PC-3 (cell line): Measurements from ENCODE around the gene TEX53. TPM values are rescaled to one million over a fixed set of nuclear protein-coding genes. Genes with fewer than 3 reads are reported as not detected.
A peak's percentile ranks its signal among the peaks of the same experiment; 100 is the strongest.

Experiments
- ATAC-seq: fragments of 200-7000 bp; cut with Tn5 transposase; 2 replicates; pipeline ENCODE4 v1.9.1; 2020; ENCODE audit warnings: mild to moderate bottlenecking, moderate library complexity
- BruUV-seq: library from RNA; stranded (reverse); fragments of 400-500 nt; replicated peaks from 2 replicates; lab custom pipeline; 2021; lab: Mats Ljungman, UMichigan
- CTCF ChIA-PET: fragments of 300-600 bp; sonication (Branson Sonifier 250); formaldehyde crosslinking; loops from one replicate; lab custom pipeline; 2022; ENCODE audit warnings: antibody characterized with exemption; lab: Charles Lee
- POLR2A ChIA-PET: fragments of 300-600 bp; sonication (Branson Sonifier 250); formaldehyde crosslinking; loops from one replicate; lab custom pipeline; 2022; ENCODE audit warnings: antibody characterized with exemption; ENCODE audit not compliant: unreplicated experiment; lab: Charles Lee
- DNase-seq: peaks from one replicate; pipeline ENCODE4 v3.0.0-alpha.2; 2015
- H2AFZ ChIP-seq: fragments of 300-600 bp; sonication (generic); 2 replicates; pipeline ENCODE4 v1.6.0; 2016; ENCODE audit warnings: antibody characterized with exemption, low read length
- H3F3A ChIP-seq: fragments of 300-600 bp; sonication (generic); one replicate; pipeline ENCODE4 v1.6.0; 2017; ENCODE audit warnings: antibody characterized with exemption, low read length, control low read depth, mild to moderate bottlenecking; ENCODE audit not compliant: unreplicated experiment
- H3K27ac ChIP-seq: fragments of 300-600 bp; sonication (generic); 2 replicates; pipeline ENCODE4 v1.5.1; 2016; ENCODE audit warnings: mild to moderate bottlenecking, low read length
- H3K27me3 ChIP-seq: fragments of 300-600 bp; sonication (generic); 2 replicates; pipeline ENCODE4 v1.6.1; 2016; ENCODE audit warnings: low read length, mixed read lengths
- H3K36me3 ChIP-seq: fragments of 300-600 bp; sonication (generic); 2 replicates; pipeline ENCODE4 v1.6.1; 2016; ENCODE audit warnings: low read depth, mixed run types, low read length, mixed read lengths
- H3K4me1 ChIP-seq: fragments of 300-600 bp; sonication (generic); 2 replicates; pipeline ENCODE4 v1.5.1; 2016; ENCODE audit warnings: low read length; ENCODE audit not compliant: insufficient read depth
- H3K4me2 ChIP-seq: fragments of 300-600 bp; sonication (generic); 2 replicates; pipeline ENCODE4 v1.6.0; 2016; ENCODE audit warnings: low read length
- H3K4me3 ChIP-seq: fragments of 300-600 bp; sonication (generic); 2 replicates; pipeline ENCODE4 v1.5.1; 2016; ENCODE audit warnings: mild to moderate bottlenecking, low read length, mixed read lengths
- H3K79me2 ChIP-seq: fragments of 300-600 bp; sonication (generic); 2 replicates; pipeline ENCODE4 v1.6.1; 2017; ENCODE audit warnings: low read length, mixed read lengths
- H3K9ac ChIP-seq: fragments of 300-600 bp; sonication (generic); 2 replicates; pipeline ENCODE4 v1.6.0; 2016; ENCODE audit warnings: mild to moderate bottlenecking, low read length
- H3K9me2 ChIP-seq: fragments of 300-600 bp; sonication (generic); replicated peaks from 2 replicates; pipeline ENCODE4 v1.6.1; 2016; ENCODE audit warnings: mixed run types, low read length, mixed read lengths
- H3K9me3 ChIP-seq: fragments of 300-600 bp; sonication (generic); 2 replicates; pipeline ENCODE4 v1.6.1; 2016; ENCODE audit warnings: low read length, mixed read lengths
- H4K20me1 ChIP-seq: fragments of 300-600 bp; sonication (generic); 2 replicates; pipeline ENCODE4 v1.6.1; 2016; ENCODE audit warnings: low read length, mixed read lengths
- EZH2 ChIP-seq: fragments of 300-600 bp; sonication (generic); IDR thresholded peaks from one replicate; pipeline ENCODE4 v1.6.1; 2017; ENCODE audit warnings: antibody characterized with exemption, mild to moderate bottlenecking, low read length; ENCODE audit not compliant: unreplicated experiment
- EZH2phosphoT487 ChIP-seq: fragments of 300-600 bp; sonication (generic); IDR thresholded peaks from 2 replicates; pipeline ENCODE4 v1.6.1; 2018; ENCODE audit warnings: mild to moderate bottlenecking, antibody characterized with exemption, low read length, borderline replicate concordance
- intact Hi-C: fragments of 100-400 bp; cut with micrococcal nuclease; formaldehyde crosslinking; loops from 2 replicates; pipeline ENCODE4 v1.9.0; 2023
- total RNA-seq: library from RNA; depleted of rRNA; stranded (reverse); fragments of >200 nt; gene quantifications from 2 replicates; pipeline ENCODE4 v1.2.3, GENCODE V29; 2014
- TF ChIP-seq, protein P1 (sequence below): fragments of 300-600 bp; sonication (generic); conservative IDR thresholded peaks from 2 replicates; pipeline ENCODE4 v1.5.1; 2017; ENCODE audit warnings: antibody characterized with exemption, low read depth, mild to moderate bottlenecking, low read length

The TEX53 gene
- total RNA-seq, 1 experiment from 2014 or later: not detected

DNA sequence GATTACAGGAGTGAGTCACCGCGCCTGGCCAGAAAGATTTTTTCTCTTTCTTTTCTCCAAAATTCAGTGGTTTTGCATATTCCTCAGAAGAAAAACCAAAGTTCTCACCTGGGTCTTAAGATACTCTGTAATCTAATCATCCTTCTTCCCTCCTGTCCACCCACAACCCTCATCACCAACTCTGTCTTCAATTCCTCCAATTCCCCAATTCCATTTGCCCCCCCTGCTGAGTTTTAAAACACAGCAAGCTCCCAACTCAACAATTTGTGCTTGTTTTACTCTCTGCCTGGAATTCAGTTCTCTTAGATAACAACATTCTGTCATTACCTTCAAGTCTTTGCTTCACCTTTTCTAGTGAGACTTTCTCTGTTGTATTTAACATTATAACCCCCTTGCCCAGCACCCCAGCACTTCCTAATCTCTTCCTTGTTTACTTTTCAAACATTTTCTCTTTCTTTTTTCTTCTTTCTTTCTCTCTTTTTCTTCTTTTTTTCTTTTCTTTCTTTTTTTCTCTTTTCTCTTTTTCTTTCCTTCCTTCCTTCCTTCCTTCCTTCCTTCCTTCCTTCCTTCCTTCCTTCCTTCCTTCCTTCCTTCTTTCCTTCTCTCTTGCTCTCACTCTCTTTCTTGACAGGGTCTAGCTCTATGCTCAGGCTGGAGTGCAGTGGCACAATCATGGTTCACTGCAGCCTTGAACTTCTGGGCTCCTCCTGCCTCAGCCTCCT, 16.6 kb upstream of the TEX53 start:
- POLR2A ChIA-PET: no interaction called here
- Histone ChIP-seq H3K27ac (no peak overlapping the region), H3K79me2 (no peaks in the 10 kb centered on the region), H3K4me2 (no peak overlapping the region), H3F3A (no peaks in the 10 kb centered on the region), H3K36me3 (no peaks in the 10 kb centered on the region), H3K9ac (no peak overlapping the region), H3K4me1 (peaks cover 34% of the 10 kb centered on the region), H3K9me2 (no peaks in the 10 kb centered on the region), H4K20me1 (no peaks in the 10 kb centered on the region), H2AFZ (no peak overlapping the region), H3K27me3 (no peaks in the 10 kb centered on the region), H3K9me3 (no peaks in the 10 kb centered on the region), H3K4me3 (no peak overlapping the region)
- intact Hi-C loops: no loop called here
- DNase-seq (no peak), ATAC-seq (no peak)
- BruUV-seq: no TSS peak
- CTCF ChIA-PET: no interaction called here
- TF ChIP-seq, protein P1, sequence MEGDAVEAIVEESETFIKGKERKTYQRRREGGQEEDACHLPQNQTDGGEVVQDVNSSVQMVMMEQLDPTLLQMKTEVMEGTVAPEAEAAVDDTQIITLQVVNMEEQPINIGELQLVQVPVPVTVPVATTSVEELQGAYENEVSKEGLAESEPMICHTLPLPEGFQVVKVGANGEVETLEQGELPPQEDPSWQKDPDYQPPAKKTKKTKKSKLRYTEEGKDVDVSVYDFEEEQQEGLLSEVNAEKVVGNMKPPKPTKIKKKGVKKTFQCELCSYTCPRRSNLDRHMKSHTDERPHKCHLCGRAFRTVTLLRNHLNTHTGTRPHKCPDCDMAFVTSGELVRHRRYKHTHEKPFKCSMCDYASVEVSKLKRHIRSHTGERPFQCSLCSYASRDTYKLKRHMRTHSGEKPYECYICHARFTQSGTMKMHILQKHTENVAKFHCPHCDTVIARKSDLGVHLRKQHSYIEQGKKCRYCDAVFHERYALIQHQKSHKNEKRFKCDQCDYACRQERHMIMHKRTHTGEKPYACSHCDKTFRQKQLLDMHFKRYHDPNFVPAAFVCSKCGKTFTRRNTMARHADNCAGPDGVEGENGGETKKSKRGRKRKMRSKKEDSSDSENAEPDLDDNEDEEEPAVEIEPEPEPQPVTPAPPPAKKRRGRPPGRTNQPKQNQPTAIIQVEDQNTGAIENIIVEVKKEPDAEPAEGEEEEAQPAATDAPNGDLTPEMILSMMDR: no peak
- TF ChIP-seq EZH2phosphoT487: no peak
- no peak for TF ChIP-seq EZH2

DNA sequence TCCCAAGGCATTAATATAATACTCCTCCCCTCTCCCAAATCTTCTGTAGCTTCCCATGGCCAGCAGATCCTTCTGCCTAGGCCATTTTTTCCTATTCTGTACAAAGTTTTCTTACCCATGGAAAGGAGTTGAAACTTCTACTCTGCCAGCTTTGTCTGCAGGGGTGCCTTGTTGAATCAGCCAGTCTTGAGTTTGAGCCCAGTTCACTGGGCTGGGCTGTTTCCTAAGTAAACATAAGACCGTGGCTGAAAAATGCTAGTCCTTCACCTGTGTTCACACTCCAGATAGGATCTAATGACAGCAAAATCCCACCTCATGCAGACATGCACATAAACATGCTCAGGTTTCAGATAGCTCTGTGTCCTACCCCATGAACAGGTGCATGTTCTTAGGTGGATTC, 14.0 kb upstream of the TEX53 start:
- CTCF ChIA-PET: no interaction called here

More for the DNA sequence above, 14.0 kb upstream of the TEX53 start:
- H3K27ac ChIP-seq: no peak overlapping the region
- no peaks in the 10 kb centered on the region for H3K9me3 ChIP-seq
- no TSS peak for BruUV-seq
- DNase-seq (peak; percentile 56), ATAC-seq (peak; percentile 90)
- intact Hi-C loops: no loop called here
- no peaks in the 10 kb centered on the region for H3K36me3 ChIP-seq
- no peaks in the 10 kb centered on the region for H3K79me2 ChIP-seq
- peaks cover 11% of the 10 kb centered on the region for H3K4me1 ChIP-seq
- POLR2A ChIA-PET: no interaction called here
- TF ChIP-seq, protein P1: no peak
- TF ChIP-seq EZH2phosphoT487 (no peak), EZH2 (no peak)
- no peaks in the 10 kb centered on the region for H3K27me3 ChIP-seq
- H3K9ac ChIP-seq: no peak overlapping the region
- no peaks in the 10 kb centered on the region for H4K20me1 ChIP-seq
- no peak overlapping the region for H3K4me2 ChIP-seq
- no peak overlapping the region for H2AFZ ChIP-seq
- no peaks in the 10 kb centered on the region for H3K9me2 ChIP-seq
- H3K4me3 ChIP-seq: no peak overlapping the region
- no peaks in the 10 kb centered on the region for H3F3A ChIP-seq
